HL-60 (cell line): ENCODE data around the gene SPIRE2.

Experiments used
- GABPA ChIP-seq: IDR thresholded peaks from 2 replicates; pipeline ENCODE4 v1.6.1; 2012; ENCODE audit warnings: low read depth
- POLR2AphosphoS5 ChIP-seq: IDR thresholded peaks from 2 replicates; pipeline ENCODE4 v1.6.1; 2012; ENCODE audit warnings: low read depth
- TF ChIP-seq, protein P1 (sequence below): IDR thresholded peaks from one replicate; pipeline ENCODE4 v1.5.1; 2011; ENCODE audit warnings: low read length, control low read depth, inconsistent platforms; ENCODE audit not compliant: insufficient read depth
- TF ChIP-seq, protein P2 (sequence below): IDR thresholded peaks from 2 replicates; pipeline ENCODE4 v1.6.1; 2012; ENCODE audit warnings: low read depth; ENCODE audit not compliant: insufficient replicate concordance

- TF ChIP-seq, protein P1, sequence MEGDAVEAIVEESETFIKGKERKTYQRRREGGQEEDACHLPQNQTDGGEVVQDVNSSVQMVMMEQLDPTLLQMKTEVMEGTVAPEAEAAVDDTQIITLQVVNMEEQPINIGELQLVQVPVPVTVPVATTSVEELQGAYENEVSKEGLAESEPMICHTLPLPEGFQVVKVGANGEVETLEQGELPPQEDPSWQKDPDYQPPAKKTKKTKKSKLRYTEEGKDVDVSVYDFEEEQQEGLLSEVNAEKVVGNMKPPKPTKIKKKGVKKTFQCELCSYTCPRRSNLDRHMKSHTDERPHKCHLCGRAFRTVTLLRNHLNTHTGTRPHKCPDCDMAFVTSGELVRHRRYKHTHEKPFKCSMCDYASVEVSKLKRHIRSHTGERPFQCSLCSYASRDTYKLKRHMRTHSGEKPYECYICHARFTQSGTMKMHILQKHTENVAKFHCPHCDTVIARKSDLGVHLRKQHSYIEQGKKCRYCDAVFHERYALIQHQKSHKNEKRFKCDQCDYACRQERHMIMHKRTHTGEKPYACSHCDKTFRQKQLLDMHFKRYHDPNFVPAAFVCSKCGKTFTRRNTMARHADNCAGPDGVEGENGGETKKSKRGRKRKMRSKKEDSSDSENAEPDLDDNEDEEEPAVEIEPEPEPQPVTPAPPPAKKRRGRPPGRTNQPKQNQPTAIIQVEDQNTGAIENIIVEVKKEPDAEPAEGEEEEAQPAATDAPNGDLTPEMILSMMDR = no peak
- TF ChIP-seq POLR2AphosphoS5 = no peak
- TF ChIP-seq, protein P2, sequence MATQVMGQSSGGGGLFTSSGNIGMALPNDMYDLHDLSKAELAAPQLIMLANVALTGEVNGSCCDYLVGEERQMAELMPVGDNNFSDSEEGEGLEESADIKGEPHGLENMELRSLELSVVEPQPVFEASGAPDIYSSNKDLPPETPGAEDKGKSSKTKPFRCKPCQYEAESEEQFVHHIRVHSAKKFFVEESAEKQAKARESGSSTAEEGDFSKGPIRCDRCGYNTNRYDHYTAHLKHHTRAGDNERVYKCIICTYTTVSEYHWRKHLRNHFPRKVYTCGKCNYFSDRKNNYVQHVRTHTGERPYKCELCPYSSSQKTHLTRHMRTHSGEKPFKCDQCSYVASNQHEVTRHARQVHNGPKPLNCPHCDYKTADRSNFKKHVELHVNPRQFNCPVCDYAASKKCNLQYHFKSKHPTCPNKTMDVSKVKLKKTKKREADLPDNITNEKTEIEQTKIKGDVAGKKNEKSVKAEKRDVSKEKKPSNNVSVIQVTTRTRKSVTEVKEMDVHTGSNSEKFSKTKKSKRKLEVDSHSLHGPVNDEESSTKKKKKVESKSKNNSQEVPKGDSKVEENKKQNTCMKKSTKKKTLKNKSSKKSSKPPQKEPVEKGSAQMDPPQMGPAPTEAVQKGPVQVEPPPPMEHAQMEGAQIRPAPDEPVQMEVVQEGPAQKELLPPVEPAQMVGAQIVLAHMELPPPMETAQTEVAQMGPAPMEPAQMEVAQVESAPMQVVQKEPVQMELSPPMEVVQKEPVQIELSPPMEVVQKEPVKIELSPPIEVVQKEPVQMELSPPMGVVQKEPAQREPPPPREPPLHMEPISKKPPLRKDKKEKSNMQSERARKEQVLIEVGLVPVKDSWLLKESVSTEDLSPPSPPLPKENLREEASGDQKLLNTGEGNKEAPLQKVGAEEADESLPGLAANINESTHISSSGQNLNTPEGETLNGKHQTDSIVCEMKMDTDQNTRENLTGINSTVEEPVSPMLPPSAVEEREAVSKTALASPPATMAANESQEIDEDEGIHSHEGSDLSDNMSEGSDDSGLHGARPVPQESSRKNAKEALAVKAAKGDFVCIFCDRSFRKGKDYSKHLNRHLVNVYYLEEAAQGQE = no peak
- no peak for TF ChIP-seq GABPA
Observed at GRCh38 chr16:89785523-89786155, 42.6 kb upstream of the SPIRE2 start.
